GM23338 (cell line): ENCODE results near the gene OSER1. TPM values are rescaled to one million over a fixed set of nuclear protein-coding genes. Genes with fewer than 3 reads are reported as not detected.

Experiments used
- ATAC-seq: fragments of 200-7000 bp; cut with Tn5 transposase; 3 replicates; pipeline ENCODE4 v1.9.1; 2020
- DNase-seq: peaks from one replicate; pipeline ENCODE4 v3.0.0-alpha.2; 2015; ENCODE audit warnings: low spot score
- H2AFZ ChIP-seq: fragments of 200-600 bp; sonication (generic); 2 replicates; pipeline ENCODE4 v1.8.0; 2016; ENCODE audit warnings: antibody characterized with exemption, mild to moderate bottlenecking, moderate library complexity
- H3F3A ChIP-seq: fragments of 200-600 bp; sonication (generic); replicated peaks from 2 replicates; pipeline ENCODE4 v1.8.0; 2017; ENCODE audit warnings: antibody characterized with exemption, mixed run types, low read depth
- H3K27ac ChIP-seq: fragments of 200-600 bp; sonication (generic); 2 replicates; pipeline ENCODE4 v1.6.1; 2016; ENCODE audit warnings: low read depth
- H3K27me3 ChIP-seq: fragments of 200-600 bp; sonication (generic); 2 replicates; pipeline ENCODE4 v1.8.0; 2016; ENCODE audit warnings: mild to moderate bottlenecking, mixed run types, moderate library complexity; ENCODE audit not compliant: insufficient read depth
- H3K36me3 ChIP-seq: fragments of 200-600 bp; sonication (generic); 2 replicates; pipeline ENCODE4 v1.8.0; 2016; ENCODE audit warnings: mild to moderate bottlenecking; ENCODE audit not compliant: insufficient read depth
- H3K4me1 ChIP-seq: fragments of 200-600 bp; sonication (generic); 2 replicates; pipeline ENCODE4 v1.8.0; 2016; ENCODE audit warnings: mild to moderate bottlenecking, moderate library complexity; ENCODE audit not compliant: insufficient read depth
- H3K4me2 ChIP-seq: fragments of 200-600 bp; sonication (generic); 2 replicates; pipeline ENCODE4 v1.7.1; 2017; ENCODE audit warnings: mixed run types
- H3K4me3 ChIP-seq: fragments of 200-600 bp; sonication (generic); 2 replicates; pipeline ENCODE4 v1.6.1; 2016; ENCODE audit warnings: mixed run types
- H3K79me2 ChIP-seq: fragments of 200-600 bp; sonication (generic); replicated peaks from 2 replicates; pipeline ENCODE4 v1.8.0; 2017; ENCODE audit warnings: mild to moderate bottlenecking; ENCODE audit not compliant: insufficient read depth
- H3K9me2 ChIP-seq: fragments of 200-600 bp; sonication (generic); 2 replicates; pipeline ENCODE4 v1.8.0; 2017; ENCODE audit not compliant: insufficient read depth
- H4K20me1 ChIP-seq: fragments of 200-600 bp; sonication (generic); replicated peaks from 2 replicates; pipeline ENCODE4 v1.8.0; 2017; ENCODE audit warnings: mild to moderate bottlenecking; ENCODE audit not compliant: insufficient read depth
- H3K27ac Mint-ChIP-seq: 2 replicates; pipeline ENCODE4 v1.8.0; 2020; ENCODE audit warnings: inconsistent platforms, mild to moderate bottlenecking, moderate library complexity, mixed read lengths
- H3K27me3 Mint-ChIP-seq: 3 replicates; pipeline ENCODE4 v1.8.0; 2022; ENCODE audit warnings: low read depth, mild to moderate bottlenecking, moderate library complexity, mixed read lengths, inconsistent platforms; ENCODE audit not compliant: insufficient read depth, poor library complexity
- H3K36me3 Mint-ChIP-seq: 3 replicates; pipeline ENCODE4 v1.8.0; 2021; ENCODE audit warnings: low read depth, mild to moderate bottlenecking, inconsistent platforms, moderate library complexity, mixed read lengths
- H3K4me1 Mint-ChIP-seq: 3 replicates; pipeline ENCODE4 v1.8.0; 2020; ENCODE audit warnings: mild to moderate bottlenecking, inconsistent platforms, mixed read lengths
- H3K4me3 Mint-ChIP-seq: 3 replicates; pipeline ENCODE4 v1.8.0; 2021; ENCODE audit warnings: moderate library complexity, mild to moderate bottlenecking, inconsistent platforms, mixed read lengths
- H3K9me3 Mint-ChIP-seq: 3 replicates; pipeline ENCODE4 v1.8.0; 2020; ENCODE audit warnings: moderate library complexity, mild to moderate bottlenecking, inconsistent platforms, mixed read lengths
- CREB1 ChIP-seq: fragments of 250-450 bp; sonication (Bioruptor Pico); IDR thresholded peaks from 2 replicates; pipeline ENCODE4 v1.5.0; 2020; ENCODE audit warnings: low read depth, mild to moderate bottlenecking, moderate library complexity
- CTCF ChIP-seq, 2 experiments: fragments of 200-600 bp in 1 of 2; sonication (generic) in 1 of 2; conservative IDR thresholded peaks; 2 replicates each; pipeline versions ENCODE4 v1.5.1 to v1.6.1; 2016 to 2017; ENCODE audit warnings: antibody characterized with exemption in 2 of 2, low read depth in 2 of 2, mild to moderate bottlenecking in 2 of 2, moderate library complexity in 1 of 2
- EZH2 ChIP-seq: fragments of 200-600 bp; sonication (generic); IDR thresholded peaks from one replicate; pipeline ENCODE4 v1.8.0; 2017; ENCODE audit warnings: antibody characterized with exemption, mild to moderate bottlenecking, low read depth; ENCODE audit not compliant: unreplicated experiment
- EZH2phosphoT487 ChIP-seq: fragments of 200-600 bp; sonication (generic); IDR thresholded peaks from one replicate; pipeline ENCODE4 v1.8.1; 2018; ENCODE audit warnings: antibody characterized with exemption; ENCODE audit not compliant: unreplicated experiment
- NANOG ChIP-seq: IDR thresholded peaks from 2 replicates; pipeline ENCODE4 v1.6.1; 2016; ENCODE audit warnings: antibody characterized with exemption, borderline replicate concordance
- POLR2AphosphoS5 ChIP-seq: IDR thresholded peaks from 2 replicates; pipeline ENCODE4 v1.6.1; 2016; ENCODE audit warnings: antibody characterized with exemption, low read depth
- REST ChIP-seq: IDR thresholded peaks from one replicate; pipeline ENCODE4 v1.6.1; 2018; ENCODE audit warnings: antibody characterized with exemption; ENCODE audit not compliant: unreplicated experiment
- STAT1 ChIP-seq: IDR thresholded peaks from one replicate; pipeline ENCODE4 v1.6.1; 2016; ENCODE audit warnings: antibody characterized with exemption; ENCODE audit not compliant: unreplicated experiment
- ZNF114 ChIP-seq: fragments of 250-450 bp; sonication (Bioruptor Pico); IDR thresholded peaks from 2 replicates; pipeline ENCODE4 v1.5.0; 2020; ENCODE audit warnings: mild to moderate bottlenecking, moderate library complexity
- ZNF331 ChIP-seq: fragments of 250-450 bp; sonication (Bioruptor Pico); IDR thresholded peaks from 2 replicates; pipeline ENCODE4 v1.5.0; 2020; ENCODE audit warnings: low read depth, mild to moderate bottlenecking, moderate library complexity
- polyA plus RNA-seq: library from polyadenylated mRNA; unstranded; fragments of >200 nt; fragmentation: Nextera tagmentation; extraction: Ambion mirVana; gene quantifications from 2 replicates; pipeline ENCODE4 v1.2.1, GENCODE V29; 2016
- total RNA-seq: library from RNA; depleted of rRNA; stranded (reverse); fragments of >200 nt; shearing (Covaris generic); gene quantifications from 2 replicates; pipeline ENCODE4 v1.2.3, GENCODE V29; 2014

Gene OSER1
- total and polyA plus RNA-seq, 2 experiments from 2014 or later, result 25.2 to 31.1 TPM

GRCh38 chr20:44151621-44152416 lies 58.8 kb downstream of the OSER1 start (continued):
- TF ChIP-seq EZH2phosphoT487 (no peak), ZNF114 (CRISPR knock-in tag) (no peak), POLR2AphosphoS5 (no peak), CTCF (conservative IDR thresholded peaks at IDR 0.05; ENCODE audit: low read depth in 2 of 2) (no peak), REST (no peak)

DNA sequence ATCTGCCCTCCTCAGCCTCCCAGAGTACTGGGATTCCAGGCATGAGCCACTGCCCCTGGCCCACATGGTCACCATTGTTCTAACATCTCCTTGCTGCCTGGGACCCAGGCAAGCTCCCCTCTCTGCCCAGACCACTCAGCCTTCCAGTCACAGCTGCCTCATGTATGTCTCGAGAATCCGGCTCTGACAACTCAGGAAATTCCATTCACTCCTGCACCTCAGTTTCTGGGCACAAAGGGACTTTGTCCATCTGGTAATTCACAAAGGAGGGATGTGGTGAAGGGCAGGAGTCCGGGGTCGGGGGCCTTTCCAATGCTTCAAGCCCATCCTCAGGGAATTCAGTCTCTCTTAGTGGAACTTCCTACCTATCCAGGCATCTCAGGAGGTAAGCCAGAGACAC lies 64.3 kb downstream of the OSER1 start:
- H3K4me1 Mint-ChIP-seq, result peaks cover 4% of the 10 kb centered on the region; the same call in 2 of the 3 replicates
- Histone ChIP-seq H3K27me3 (no peaks in the 10 kb centered on the region), H3K9me2 (no peaks in the 10 kb centered on the region), H2AFZ (no peak overlapping the region), H3K79me2 (no peaks in the 10 kb centered on the region), H3K4me3 (no peak overlapping the region), H3K27ac (no peak overlapping the region), H3F3A (no peaks in the 10 kb centered on the region), H3K4me2 (no peak overlapping the region), H3K4me1 (no peaks in the 10 kb centered on the region), H4K20me1 (no peaks in the 10 kb centered on the region), H3K36me3 (no peaks in the 10 kb centered on the region)
- no peak overlapping the region for H3K4me3 Mint-ChIP-seq
- no peaks in the 10 kb centered on the region for H3K9me3 Mint-ChIP-seq
- H3K36me3 Mint-ChIP-seq, result no peaks in the 10 kb centered on the region
- no peak for DNase-seq
- ATAC-seq, result no peak
- no peak overlapping the region; the same call in 1 of the 2 replicates for H3K27ac Mint-ChIP-seq
- peaks cover 11% of the 10 kb centered on the region for H3K27me3 Mint-ChIP-seq
- no peak for TF ChIP-seq CREB1 (CRISPR knock-in tag)
- TF ChIP-seq STAT1, result no peak
- TF ChIP-seq NANOG, result no peak
- TF ChIP-seq CTCF (conservative IDR thresholded peaks at IDR 0.05; ENCODE audit: low read depth in 2 of 2), result no peak
- TF ChIP-seq ZNF331 (CRISPR knock-in tag), result no peak
- no peak for TF ChIP-seq POLR2AphosphoS5
- TF ChIP-seq EZH2, result no peak
